Small intestine (tissue), 7 donors: ENCODE measurements around the gene SPPL2B. TPM values are rescaled to one million over a fixed set of nuclear protein-coding genes. Genes with fewer than 3 reads are reported as not detected.

Experiments used
- DNase-seq, 2 donors: peaks; one replicate each; pipeline versions ENCODE4 v3.0.0 to v3.0.0-alpha.2; 2013
- FAIRE-seq: peaks from 2 replicates; lab custom pipeline; 2012; peaks lifted over from hg19 to GRCh38; lab: Jason Lieb, UNC
- H3K27ac ChIP-seq, 3 donors: one replicate each; pipeline ENCODE4 v1.5.1; 2013; ENCODE audit warnings: low read length in 2 of 3, mild to moderate bottlenecking in 2 of 3, control low read depth in 1 of 3, inconsistent platforms in 1 of 3, low read depth in 1 of 3, moderate library complexity in 1 of 3
- H3K27me3 ChIP-seq, 3 donors: one replicate each; pipeline ENCODE4 v1.6.1; 2013; ENCODE audit warnings: low read length in 3 of 3, inconsistent platforms in 1 of 3; ENCODE audit not compliant: control insufficient read depth in 3 of 3, insufficient read depth in 3 of 3
- H3K36me3 ChIP-seq, 3 donors: one replicate each; pipeline ENCODE4 v1.6.1; 2013; ENCODE audit warnings: low read length in 3 of 3, inconsistent platforms in 1 of 3, low read depth in 1 of 3, mild to moderate bottlenecking in 1 of 3, moderate library complexity in 1 of 3; ENCODE audit not compliant: control insufficient read depth in 3 of 3, insufficient read depth in 2 of 3
- H3K4me1 ChIP-seq, 3 donors: one replicate each; pipeline ENCODE4 v1.6.1; 2013; ENCODE audit warnings: low read length in 2 of 3, inconsistent platforms in 1 of 3, low read depth in 1 of 3, mild to moderate bottlenecking in 1 of 3, moderate library complexity in 1 of 3; ENCODE audit not compliant: control insufficient read depth in 3 of 3, insufficient read depth in 2 of 3
- H3K4me3 ChIP-seq, 3 donors: one replicate each; pipeline ENCODE4 v1.5.1; 2013; ENCODE audit warnings: low read length in 3 of 3, control low read depth in 1 of 3, inconsistent platforms in 1 of 3, low read depth in 1 of 3, mild to moderate bottlenecking in 1 of 3, moderate library complexity in 1 of 3
- H3K9me3 ChIP-seq, 2 donors: one replicate each; pipeline ENCODE4 v1.6.1; 2013; ENCODE audit warnings: low read depth in 1 of 2, low read length in 1 of 2; ENCODE audit not compliant: control insufficient read depth in 2 of 2, insufficient read depth in 1 of 2
- WGBS, 3 donors: extraction: QIAGEN DNeasy Blood & Tissue Kit; methylation state at CpG; one replicate each; pipeline ENCODE4 v1.1.7; 2013; 5-methylcytosine and 5-hydroxymethylcytosine counted together
- polyA plus RNA-seq, 4 donors: library from polyadenylated mRNA; stranded (reverse) in 3 of 4; unstranded in 1 of 4; fragments of 200-250 nt in 3 of 4; fragments of 120-200 nt in 1 of 4; gene quantifications; one replicate each; pipeline versions ENCODE4 v1.2.1 to v1.2.3, GENCODE V29; 2013
- donor health status: healthy with polysubstance abuse.
- donor health status: control.
- donor health status: control.
- donor health status: Bipolar disorder and iron deficiency.
- donor health status: healthy.

SPPL2B gene
- polyA plus RNA-seq, 4 donors = 69.3 to 109 (median 78.2) TPM

DNA sequence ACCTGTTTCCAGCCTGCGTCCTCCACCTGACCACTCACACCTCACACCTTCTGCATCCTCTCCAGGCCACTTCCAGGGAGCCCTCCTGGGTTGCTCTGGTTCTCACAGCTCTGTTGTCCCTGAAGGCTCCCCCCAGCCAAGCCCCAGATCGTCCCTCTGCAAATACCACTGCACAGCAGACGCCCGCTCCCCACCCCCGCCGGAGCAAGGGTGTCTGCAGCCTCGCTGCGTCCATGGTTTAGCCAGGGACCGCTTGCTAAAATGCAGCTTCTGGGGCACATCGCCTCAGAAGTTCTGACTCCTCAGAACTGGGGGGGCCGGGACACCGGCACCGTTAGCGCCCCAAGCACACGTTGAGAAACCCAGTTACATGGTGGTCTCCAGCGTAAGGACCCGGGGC is 21.5 kb upstream of the SPPL2B start:
- peaks cover 0 to 59% (median 13%) of the 10 kb centered on the region in 3 donors for H3K27me3 ChIP-seq

DNA sequence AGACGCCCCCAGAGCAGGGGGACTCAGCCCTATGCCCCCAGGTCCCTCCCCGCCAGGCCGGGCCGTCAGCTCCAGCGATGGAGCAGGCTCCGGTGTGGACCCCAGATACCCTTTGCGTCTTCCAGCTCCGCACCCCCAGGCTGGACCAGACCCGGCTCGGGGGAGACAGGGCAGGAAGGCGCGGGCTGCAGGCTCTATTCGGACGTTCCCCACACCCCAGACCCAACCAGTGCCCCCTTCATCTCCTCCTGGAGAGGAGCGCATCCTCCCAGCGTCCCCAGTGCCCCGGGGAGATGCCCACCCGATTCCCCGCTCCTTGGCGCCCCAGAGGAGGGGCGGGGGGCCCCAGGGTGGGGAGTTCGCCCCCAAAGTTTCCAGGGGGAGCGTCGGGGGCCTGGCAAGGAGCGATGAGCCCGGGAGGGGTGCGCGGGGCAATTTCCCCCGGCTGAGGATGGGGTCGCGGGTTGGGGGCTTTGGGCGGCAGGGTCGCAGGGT is 20.9 kb upstream of the SPPL2B start:
- H3K27me3 ChIP-seq = peaks cover 0 to 59% (median 17%) of the 10 kb centered on the region in 3 donors
- no peak for DNase-seq
- no peak for FAIRE-seq
- H3K4me1 ChIP-seq = peaks cover 0 to 27% (median 0%) of the 10 kb centered on the region in 3 donors
- peak overlapping the region in 1 of 3 donors; percentile 38 for H3K4me3 ChIP-seq
- no peaks in the 10 kb centered on the region for H3K36me3 ChIP-seq
- no peak overlapping the region for H3K27ac ChIP-seq
- no peaks in the 10 kb centered on the region for H3K9me3 ChIP-seq
- WGBS, 3 donors = 16 to 22% (median 21%) methylated on average over 16 to 33 of the region's 33 CpGs

More for the DNA sequence above, 21.5 kb upstream of the SPPL2B start:
- FAIRE-seq (no peak), DNase-seq (no peak)
- 68 to 71% (median 70%) methylated on average over 17 of the region's 17 CpGs for WGBS, 3 donors
- no peak overlapping the region for H3K4me3 ChIP-seq
- peaks cover 0 to 33% (median 0%) of the 10 kb centered on the region in 3 donors for H3K4me1 ChIP-seq
- no peaks in the 10 kb centered on the region for H3K36me3 ChIP-seq
- H3K9me3 ChIP-seq = no peaks in the 10 kb centered on the region
- no peak overlapping the region for H3K27ac ChIP-seq

DNA sequence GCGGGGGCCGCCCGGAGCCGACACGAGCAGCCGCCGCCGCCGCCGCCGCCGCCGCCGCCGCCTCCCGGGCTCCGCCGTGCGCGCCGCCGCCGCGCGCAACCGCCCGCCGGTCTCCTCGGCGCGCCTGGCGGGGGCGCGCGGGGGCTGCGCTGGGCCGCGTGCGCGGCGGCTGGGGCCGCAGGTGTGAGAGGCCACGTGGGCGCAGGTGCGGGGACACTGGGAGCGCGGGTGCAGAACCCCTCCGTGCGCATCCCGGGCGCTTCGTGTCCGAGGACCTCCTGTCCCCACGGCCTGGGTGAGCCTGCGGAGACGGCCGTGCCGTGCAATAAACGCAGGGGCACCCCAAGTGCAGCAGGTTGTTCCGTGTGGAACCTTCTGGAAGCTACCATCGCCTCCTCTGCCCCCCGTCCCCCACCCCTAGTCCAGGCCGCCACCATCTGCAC is 20.3 kb upstream of the SPPL2B start, which contains the start of gene LINGO3:
Gene LINGO3, minus strand, starts transcription at position 41 of the 443 bp plus-strand sequence. CDS start 16,378 bp downstream, outside the sequence.
- Histone ChIP-seq H3K4me3 (peak within 1 kb of the TSS in 1 of 3 donors; percentile 38), H3K4me1 (peaks cover 0 to 21% (median 0%) of the 10 kb centered on the region in 3 donors), H3K9me3 (no peaks in the 10 kb centered on the region), H3K27me3 (peaks cover 0 to 59% (median 18%) of the 10 kb centered on the region in 3 donors), H3K36me3 (no peaks in the 10 kb centered on the region), H3K27ac (no peak within 1 kb of the TSS)
- DNase-seq (peak in 1 of 2 donors; percentile 55), FAIRE-seq (no peak)
- WGBS, 3 donors = 4 to 40% (median 12%) methylated on average over 1 to 63 of the region's 63 CpGs

GRCh38 chr19:2309734-2310362 is 18.6 kb upstream of the SPPL2B start:
- Histone ChIP-seq H3K9me3 (peaks cover 0 to 5% of the 10 kb centered on the region in 2 donors), H3K4me3 (no peak overlapping the region), H3K27me3 (peaks cover 0 to 58% (median 18%) of the 10 kb centered on the region in 3 donors), H3K36me3 (no peaks in the 10 kb centered on the region), H3K4me1 (peaks cover 0 to 16% (median 0%) of the 10 kb centered on the region in 3 donors), H3K27ac (no peak overlapping the region)
- 47 to 53% (median 52%) methylated on average over 16 to 17 of the region's 17 CpGs for WGBS, 3 donors
- FAIRE-seq (no peak), DNase-seq (no peak)

DNA sequence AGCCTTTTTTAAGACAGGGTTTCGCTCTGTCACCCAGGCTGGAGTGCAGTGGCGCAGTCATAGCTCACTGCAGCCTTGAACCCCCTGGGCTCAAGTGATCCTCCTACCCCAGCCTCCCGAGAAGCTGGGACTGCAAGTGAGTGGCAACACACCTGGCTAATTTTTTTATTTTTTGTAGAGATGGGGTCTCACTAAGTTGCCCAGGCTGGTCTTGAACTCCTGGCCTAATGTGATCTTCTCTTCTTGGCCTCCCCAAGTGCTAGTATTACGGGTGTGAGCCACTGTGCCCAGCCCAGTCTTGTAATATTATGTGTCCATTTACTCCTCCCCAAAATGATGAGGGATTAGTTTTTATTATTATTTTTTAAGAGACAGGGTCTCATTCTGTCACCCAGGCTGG is 17.4 kb upstream of the SPPL2B start:
- Histone ChIP-seq H3K4me3 (no peak overlapping the region), H3K27ac (no peak overlapping the region), H3K9me3 (peaks cover 0 to 16% of the 10 kb centered on the region in 2 donors), H3K36me3 (no peaks in the 10 kb centered on the region), H3K27me3 (peaks cover 0 to 57% (median 19%) of the 10 kb centered on the region in 3 donors), H3K4me1 (peaks cover 0 to 9% (median 0%) of the 10 kb centered on the region in 3 donors)
- DNase-seq (no peak), FAIRE-seq (no peak)
- 90 to 93% (median 92%) methylated on average over 4 of the region's 4 CpGs for WGBS, 3 donors

- Histone ChIP-seq H3K36me3 (no peaks in the 10 kb centered on the region), H3K27me3 (peaks cover 0 to 39% (median 9%) of the 10 kb centered on the region in 3 donors), H3K4me1 (peaks cover 0 to 4% (median 0%) of the 10 kb centered on the region in 3 donors), H3K27ac (no peak overlapping the region), H3K4me3 (no peak overlapping the region), H3K9me3 (peaks cover 0 to 16% of the 10 kb centered on the region in 2 donors)
- FAIRE-seq = no peak
- WGBS, 3 donors = 34 to 43% (median 40%) methylated on average over 23 to 28 of the region's 28 CpGs
- DNase-seq = no peak
Observed at GRCh38 chr19:2312820-2313501, 15.5 kb upstream of the SPPL2B start.

DNA sequence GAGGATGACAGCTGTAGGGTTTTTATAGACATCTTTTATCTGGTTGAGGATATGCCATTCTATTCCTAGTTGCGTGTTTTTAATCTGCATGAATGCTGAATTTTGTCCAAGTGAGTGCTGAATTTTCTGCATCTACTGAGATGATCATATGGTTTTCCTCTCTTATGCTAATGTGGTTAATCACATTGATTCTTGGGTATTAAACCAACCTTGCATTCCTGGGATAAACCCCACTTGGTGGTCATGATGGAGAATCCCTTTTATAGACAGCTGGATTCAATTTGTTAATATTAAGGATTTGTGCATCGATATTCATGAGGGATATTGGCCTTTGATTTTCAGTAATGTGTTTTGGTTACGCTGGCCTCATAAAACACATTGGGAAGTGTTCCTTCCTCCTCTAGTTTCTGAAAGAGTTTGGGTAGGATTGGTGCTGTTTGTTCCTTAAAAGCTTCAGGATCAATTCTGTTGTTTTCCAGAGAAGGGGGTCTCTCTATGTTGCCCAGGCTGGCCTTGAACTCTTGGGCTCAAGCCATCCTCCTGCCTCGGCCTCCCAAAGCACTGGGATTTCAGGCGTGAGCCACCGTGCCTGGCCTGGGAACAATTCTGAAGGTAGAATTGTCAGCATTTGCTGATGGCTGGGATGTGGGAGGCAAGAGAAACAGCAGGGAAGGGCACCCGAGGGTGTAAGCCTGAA is 13.2 kb upstream of the SPPL2B start:
- no peak for FAIRE-seq
- H3K27ac ChIP-seq = no peak overlapping the region
- WGBS, 3 donors = 83 to 88% (median 84%) methylated on average over 7 of the region's 7 CpGs

More for the DNA sequence above, 13.2 kb upstream of the SPPL2B start:
- Histone ChIP-seq H3K9me3 (peaks cover 0 to 16% of the 10 kb centered on the region in 2 donors), H3K27me3 (peaks cover 0 to 18% (median 6%) of the 10 kb centered on the region in 3 donors), H3K4me3 (no peak overlapping the region), H3K36me3 (peaks cover 0 to 8% (median 0%) of the 10 kb centered on the region in 3 donors), H3K4me1 (no peaks in the 10 kb centered on the region)
- no peak for DNase-seq
